C4-2B (cell line): ENCODE measurements around the gene DDX1.
"Not testable (repeated sequence)": the region's sequence is repeated elsewhere in the genome, so short reads cannot be mapped to it uniquely, and the experiment has no call there.

Source experiments
- ZFX ChIP-seq: fragments of 450-650 bp; IDR thresholded peaks from 2 replicates; pipeline ENCODE4 v1.6.1; 2017
- TF ChIP-seq, protein P1 (sequence below): fragments of 450-650 bp; conservative IDR thresholded peaks from 2 replicates; pipeline ENCODE4 v1.5.1; 2017; ENCODE audit warnings: mild to moderate bottlenecking

DNA sequence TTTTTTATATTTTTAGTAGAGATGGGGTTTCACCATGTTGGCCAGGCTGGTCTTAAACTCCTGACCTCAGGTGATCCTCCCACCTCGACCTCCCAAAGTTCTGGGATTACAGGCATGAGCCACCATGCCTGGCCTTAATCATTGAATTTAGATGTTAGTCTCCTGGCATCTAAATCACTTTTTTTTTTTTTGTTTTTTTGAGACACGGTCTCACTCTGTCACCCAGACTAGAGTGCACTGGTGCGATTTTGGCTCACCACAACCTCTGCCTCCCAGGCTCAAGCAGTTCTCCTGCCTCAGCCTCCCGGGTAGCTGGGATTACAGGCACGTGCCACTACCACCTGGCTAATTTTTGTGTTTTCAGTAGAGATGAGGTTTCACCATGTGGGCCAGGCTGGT, 29.8 kb downstream of the DDX1 start:
- TF ChIP-seq, protein P1, sequence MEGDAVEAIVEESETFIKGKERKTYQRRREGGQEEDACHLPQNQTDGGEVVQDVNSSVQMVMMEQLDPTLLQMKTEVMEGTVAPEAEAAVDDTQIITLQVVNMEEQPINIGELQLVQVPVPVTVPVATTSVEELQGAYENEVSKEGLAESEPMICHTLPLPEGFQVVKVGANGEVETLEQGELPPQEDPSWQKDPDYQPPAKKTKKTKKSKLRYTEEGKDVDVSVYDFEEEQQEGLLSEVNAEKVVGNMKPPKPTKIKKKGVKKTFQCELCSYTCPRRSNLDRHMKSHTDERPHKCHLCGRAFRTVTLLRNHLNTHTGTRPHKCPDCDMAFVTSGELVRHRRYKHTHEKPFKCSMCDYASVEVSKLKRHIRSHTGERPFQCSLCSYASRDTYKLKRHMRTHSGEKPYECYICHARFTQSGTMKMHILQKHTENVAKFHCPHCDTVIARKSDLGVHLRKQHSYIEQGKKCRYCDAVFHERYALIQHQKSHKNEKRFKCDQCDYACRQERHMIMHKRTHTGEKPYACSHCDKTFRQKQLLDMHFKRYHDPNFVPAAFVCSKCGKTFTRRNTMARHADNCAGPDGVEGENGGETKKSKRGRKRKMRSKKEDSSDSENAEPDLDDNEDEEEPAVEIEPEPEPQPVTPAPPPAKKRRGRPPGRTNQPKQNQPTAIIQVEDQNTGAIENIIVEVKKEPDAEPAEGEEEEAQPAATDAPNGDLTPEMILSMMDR, result not testable (repeated sequence)
- not testable (repeated sequence) for TF ChIP-seq ZFX
